ENCODE measurements around the gene TMEM132E.
"Not testable (repeated sequence)": the region's sequence is repeated elsewhere in the genome, so short reads cannot be mapped to it uniquely, and the experiment has no call there.

Gene TMEM132E

GRCh38 chr17:34579017-34579946, at the start of gene TMEM132E:
TMEM132E (plus strand) TSS chr17:34579582; CDS start chr17:34581077, 1,495 bp downstream.
- H3K9me3 ChIP-seq = no peaks in the 10 kb centered on the region
- no peak within 1 kb of the TSS for H3K27ac ChIP-seq
- H3K36me3 ChIP-seq = no peaks in the 10 kb centered on the region
- intact Hi-C loops (cut with DNase I; ENCODE audit: low total_unique reads) = no loop called here
- H3K4me3 ChIP-seq = peak within 1 kb of the TSS; percentile 49 to 70
- H3K4me1 ChIP-seq = peaks cover 0 to 39% (median 35%) of the 10 kb centered on the region in 4 donors
- TF ChIP-seq CTCF (IDR thresholded peaks at IDR 0.05) = no peak
- DNase-seq = peak in 1 of 2 donors; percentile 30
- H3K27me3 ChIP-seq = peaks cover 0 to 90% of the 10 kb centered on the region in 2 donors

- TF ChIP-seq CTCF (IDR thresholded peaks at IDR 0.05) = no peak
Observed at GRCh38 chr17:34530918-34531317, 48.5 kb upstream of the TMEM132E start.

GRCh38 chr17:34532281-34533065, 46.9 kb upstream of the TMEM132E start:
- no peak overlapping the region for H3K4me3 ChIP-seq
- DNase-seq = no peak

More at GRCh38 chr17:34530918-34531317, 48.5 kb upstream of the TMEM132E start:
- Histone ChIP-seq H3K4me1 (no peaks in the 10 kb centered on the region), H3K4me3 (no peak overlapping the region), H3K9me3 (no peaks in the 10 kb centered on the region), H3K27me3 (peaks cover 0 to 27% of the 10 kb centered on the region in 2 donors), H3K36me3 (no peaks in the 10 kb centered on the region), H3K27ac (no peak overlapping the region)
- DNase-seq = no peak
- intact Hi-C loops (cut with DNase I; ENCODE audit: low total_unique reads) = no loop called here

GRCh38 chr17:34533806-34534527, 45.4 kb upstream of the TMEM132E start:
- Histone ChIP-seq H3K36me3 (no peaks in the 10 kb centered on the region), H3K4me1 (no peaks in the 10 kb centered on the region), H3K27ac (no peak overlapping the region), H3K4me3 (no peak overlapping the region), H3K27me3 (peaks cover 0 to 22% of the 10 kb centered on the region in 2 donors), H3K9me3 (no peaks in the 10 kb centered on the region)
- DNase-seq = no peak
- intact Hi-C loops (cut with DNase I; ENCODE audit: low total_unique reads) = no loop called here
- no peak for TF ChIP-seq CTCF (IDR thresholded peaks at IDR 0.05)

More at GRCh38 chr17:34532281-34533065, 46.9 kb upstream of the TMEM132E start:
- Histone ChIP-seq H3K36me3 (no peaks in the 10 kb centered on the region), H3K4me1 (no peaks in the 10 kb centered on the region), H3K9me3 (no peaks in the 10 kb centered on the region), H3K27me3 (peaks cover 0 to 32% of the 10 kb centered on the region in 2 donors), H3K27ac (no peak overlapping the region)
- intact Hi-C loops (cut with DNase I; ENCODE audit: low total_unique reads) = no loop called here
- TF ChIP-seq CTCF (IDR thresholded peaks at IDR 0.05) = no peak

GRCh38 chr17:34537445-34537844, 41.9 kb upstream of the TMEM132E start:
- Histone ChIP-seq H3K27me3 (peaks cover 0 to 31% of the 10 kb centered on the region in 2 donors), H3K4me1 (no peaks in the 10 kb centered on the region), H3K4me3 (no peak overlapping the region), H3K27ac (no peak overlapping the region), H3K36me3 (no peaks in the 10 kb centered on the region), H3K9me3 (no peaks in the 10 kb centered on the region)
- no peak for DNase-seq
- intact Hi-C loops (cut with DNase I; ENCODE audit: low total_unique reads) = no loop called here
- TF ChIP-seq CTCF (IDR thresholded peaks at IDR 0.05) = no peak

- H3K4me3 ChIP-seq; H3K36me3 ChIP-seq; H3K4me1 ChIP-seq; H3K9me3 ChIP-seq; DNase-seq; H3K27ac ChIP-seq; intact Hi-C loops (cut with DNase I; ENCODE audit: low total_unique reads): not testable (repeated sequence)
- peaks cover 0 to 28% of the 10 kb centered on the region in 2 donors for H3K27me3 ChIP-seq
Observed at GRCh38 chr17:34538582-34538981, 40.8 kb upstream of the TMEM132E start.
